NB4 (cell line): ENCODE results near the gene VEPH1.

ENCODE experiments used
- DNase-seq: peaks from one replicate; pipeline ENCODE4 v3.0.0; 2010; ENCODE audit warnings: low read depth
- H3K4me3 ChIP-seq: one replicate; pipeline ENCODE4 v1.5.1; 2011; ENCODE audit warnings: mild to moderate bottlenecking, low read depth, low read length, moderate library complexity
- CTCF ChIP-seq: IDR thresholded peaks from one replicate; pipeline ENCODE4 v1.5.1; 2012; ENCODE audit warnings: low read depth, low read length
- MAX ChIP-seq: IDR thresholded peaks from 2 replicates; pipeline ENCODE4 v1.6.1; 2011; ENCODE audit warnings: low read depth, low read length
- MYC ChIP-seq: IDR thresholded peaks from 2 replicates; pipeline ENCODE4 v1.6.1; 2011; ENCODE audit warnings: low read depth, low read length
- POLR2A ChIP-seq: IDR thresholded peaks from 2 replicates; pipeline ENCODE4 v1.6.1; 2011; ENCODE audit warnings: mild to moderate bottlenecking; ENCODE audit not compliant: insufficient read length; ENCODE audit errors: extremely low read depth

Gene VEPH1

GRCh38 chr3:157408499-157409149, 94.6 kb downstream of the VEPH1 start:
- DNase-seq: no peak
- no peak overlapping the region for H3K4me3 ChIP-seq
- TF ChIP-seq CTCF (no peak), MAX (no peak), MYC (no peak), POLR2A (no peak)

GRCh38 chr3:157407769-157408168, 95.4 kb downstream of the VEPH1 start:
- TF ChIP-seq MYC: no peak
- no peak overlapping the region for H3K4me3 ChIP-seq
- DNase-seq: no peak

GRCh38 chr3:157406394-157406793, 96.8 kb downstream of the VEPH1 start:
- H3K4me3 ChIP-seq: no peak overlapping the region
- no peak for DNase-seq
- TF ChIP-seq POLR2A (no peak), MYC (no peak), CTCF (no peak), MAX (no peak)

GRCh38 chr3:157405457-157405856, 97.8 kb downstream of the VEPH1 start:
- no peak for TF ChIP-seq POLR2A
- no peak for TF ChIP-seq CTCF
- no peak overlapping the region for H3K4me3 ChIP-seq
- no peak for DNase-seq

- TF ChIP-seq CTCF (no peak), MYC (no peak), MAX (no peak), POLR2A (no peak)
- no peak for DNase-seq
- H3K4me3 ChIP-seq: no peak overlapping the region
These were observed 98.8 kb downstream of the VEPH1 start for GRCh38 chr3:157404381-157404780.

- DNase-seq: no peak
- H3K4me3 ChIP-seq: no peak overlapping the region
- TF ChIP-seq POLR2A (no peak), CTCF (no peak), MAX (no peak), MYC (no peak)
These were observed 104.6 kb downstream of the VEPH1 start for GRCh38 chr3:157398598-157398997.
